HG03520 (cell line): Measurements from ENCODE around the gene NELL1.
"Not testable (repeated sequence)": the region's sequence is repeated elsewhere in the genome, so short reads cannot be mapped to it uniquely, and the experiment has no call there.

Experiments used
- ATAC-seq: cut with Tn5 transposase; IDR thresholded peaks from one replicate; pipeline ENCODE4 v1.9.1; 2021; ENCODE audit warnings: mild to moderate bottlenecking, moderate library complexity; ENCODE audit not compliant: unreplicated experiment

NELL1 gene

GRCh38 chr11:21177379-21177778, 508.0 kb downstream of the NELL1 start:
- ATAC-seq, result no peak

GRCh38 chr11:21179770-21180169, 510.4 kb downstream of the NELL1 start:
- no peak for ATAC-seq

- no peak for ATAC-seq
These were observed 510.8 kb downstream of the NELL1 start for GRCh38 chr11:21180182-21180581.

- ATAC-seq, result no peak
These were observed 516.6 kb downstream of the NELL1 start for GRCh38 chr11:21185959-21186358.

GRCh38 chr11:21190181-21190580, 520.8 kb downstream of the NELL1 start:
- no peak for ATAC-seq

GRCh38 chr11:21195995-21196394, 526.6 kb downstream of the NELL1 start:
- ATAC-seq, result no peak

GRCh38 chr11:21198498-21198897, 529.1 kb downstream of the NELL1 start:
- no peak for ATAC-seq

GRCh38 chr11:21205205-21205604, 535.8 kb downstream of the NELL1 start:
- no peak for ATAC-seq

- ATAC-seq, result no peak
These were observed 556.5 kb downstream of the NELL1 start for GRCh38 chr11:21225860-21226259.

- ATAC-seq, result no peak
These were observed 559.8 kb downstream of the NELL1 start for GRCh38 chr11:21229224-21229623.

GRCh38 chr11:21250196-21250595, 580.8 kb downstream of the NELL1 start:
- no peak for ATAC-seq

- no peak for ATAC-seq
These were observed 584.7 kb downstream of the NELL1 start for GRCh38 chr11:21254055-21254454.

- no peak for ATAC-seq
These were observed 585.4 kb downstream of the NELL1 start for GRCh38 chr11:21254790-21255189.

- ATAC-seq, result no peak
These were observed 588.1 kb downstream of the NELL1 start for GRCh38 chr11:21257461-21257860.

- no peak for ATAC-seq
These were observed 589.0 kb downstream of the NELL1 start for GRCh38 chr11:21258414-21258813.

- ATAC-seq, result no peak
These were observed 590.7 kb downstream of the NELL1 start for GRCh38 chr11:21260101-21260500.

- ATAC-seq, result no peak
These were observed 593.6 kb downstream of the NELL1 start for GRCh38 chr11:21262992-21263391.

- no peak for ATAC-seq
These were observed 594.7 kb downstream of the NELL1 start for GRCh38 chr11:21264125-21264524.

GRCh38 chr11:21268036-21268435, 598.6 kb downstream of the NELL1 start:
- no peak for ATAC-seq

- ATAC-seq, result not testable (repeated sequence)
These were observed 602.8 kb downstream of the NELL1 start for GRCh38 chr11:21272139-21272538.

- ATAC-seq, result no peak
These were observed 609.5 kb downstream of the NELL1 start for GRCh38 chr11:21278840-21279239.

GRCh38 chr11:21285104-21285503, 615.7 kb downstream of the NELL1 start:
- ATAC-seq, result no peak

GRCh38 chr11:21289686-21290085, 620.3 kb downstream of the NELL1 start:
- no peak for ATAC-seq

GRCh38 chr11:21295508-21295907, 626.1 kb downstream of the NELL1 start:
- no peak for ATAC-seq
